Measurements from ENCODE around the gene FOXO3.

GRCh38 chr6:108559884-108560462 is 744 bp upstream of the FOXO3 start:
- no peak for TF ChIP-seq CTCF (optimal IDR thresholded peaks at IDR 0.05 in 1 of 3, IDR thresholded peaks at IDR 0.05 in 1 of 3, conservative IDR thresholded peaks at IDR 0.05 in 1 of 3; ENCODE audit: extremely low read depth in 1 of 3, insufficient read depth in 2 of 3, low read length in 3 of 3)
- no peak for TF ChIP-seq EZH2 (IDR thresholded peaks at IDR 0.05; ENCODE audit: low read length)
